DOHH2 (cell line): ENCODE measurements around the gene XPA.
"Not testable (repeated sequence)": the region's sequence is repeated elsewhere in the genome, so short reads cannot be mapped to it uniquely, and the experiment has no call there.

Experiments used
- H3F3A ChIP-seq: fragments of 200-600 bp; sonication (generic), shearing (Covaris generic); 2 replicates; pipeline ENCODE4 v1.6.0; 2016; ENCODE audit warnings: antibody characterized with exemption, mild to moderate bottlenecking; ENCODE audit not compliant: control insufficient read depth, insufficient read depth
- H3K27ac ChIP-seq: fragments of 200-600 bp; sonication (generic); 2 replicates; pipeline ENCODE4 v1.5.1; 2014; ENCODE audit warnings: low read depth, mild to moderate bottlenecking, low read length, moderate library complexity
- H3K27me3 ChIP-seq: fragments of 200-600 bp; sonication (generic); 2 replicates; pipeline ENCODE4 v1.6.1; 2014; ENCODE audit warnings: mild to moderate bottlenecking, low read length, mixed read lengths; ENCODE audit not compliant: control insufficient read depth
- H3K36me3 ChIP-seq: fragments of 200-600 bp; sonication (generic); 2 replicates; pipeline ENCODE4 v1.6.1; 2014; ENCODE audit warnings: mild to moderate bottlenecking, low read length, moderate library complexity, mixed read lengths; ENCODE audit not compliant: control insufficient read depth
- H3K4me1 ChIP-seq: fragments of 200-600 bp; sonication (generic); 2 replicates; pipeline ENCODE4 v1.6.1; 2014; ENCODE audit warnings: mild to moderate bottlenecking, low read length, mixed read lengths; ENCODE audit not compliant: control insufficient read depth
- H3K4me2 ChIP-seq: fragments of 200-600 bp; sonication (generic); 2 replicates; pipeline ENCODE4 v1.6.0; 2014; ENCODE audit warnings: mild to moderate bottlenecking, low read length, moderate library complexity
- H3K4me3 ChIP-seq: fragments of 200-600 bp; sonication (generic); 2 replicates; pipeline ENCODE4 v1.5.1; 2014; ENCODE audit warnings: mild to moderate bottlenecking, low read length, mixed read lengths
- H3K79me2 ChIP-seq: fragments of 200-600 bp; sonication (generic); 2 replicates; pipeline ENCODE4 v1.6.1; 2014; ENCODE audit warnings: mild to moderate bottlenecking, low read length, mixed read lengths; ENCODE audit not compliant: control insufficient read depth
- H3K9me2 ChIP-seq: fragments of 200-600 bp; sonication (generic); replicated peaks from 2 replicates; pipeline ENCODE4 v1.6.1; 2014; ENCODE audit warnings: mild to moderate bottlenecking, low read length, mixed read lengths; ENCODE audit not compliant: control insufficient read depth
- H3K9me3 ChIP-seq: fragments of 200-600 bp; sonication (generic); 2 replicates; pipeline ENCODE4 v1.6.1; 2014; ENCODE audit warnings: antibody characterized with exemption, low read length, mixed read lengths; ENCODE audit not compliant: control insufficient read depth, insufficient read depth
- H4K20me1 ChIP-seq: fragments of 200-600 bp; sonication (generic); 2 replicates; pipeline ENCODE4 v1.6.0; 2014; ENCODE audit warnings: low read depth, mild to moderate bottlenecking, antibody characterized with exemption, low read length, moderate library complexity; ENCODE audit not compliant: control insufficient read depth, insufficient read depth
- CTCF ChIP-seq: fragments of 200-600 bp; sonication (generic); IDR thresholded peaks from one replicate; pipeline ENCODE4 v1.5.1; 2014; ENCODE audit warnings: antibody characterized with exemption, mild to moderate bottlenecking, low read depth, low read length; ENCODE audit not compliant: poor library complexity, severe bottlenecking
- EZH2phosphoT487 ChIP-seq: fragments of 200-600 bp; sonication (generic); IDR thresholded peaks from 2 replicates; pipeline ENCODE4 v1.6.1; 2017; ENCODE audit warnings: borderline replicate concordance, mild to moderate bottlenecking, antibody characterized with exemption, low read length, moderate library complexity, mixed read lengths

The XPA gene

GRCh38 chr9:97703437-97704344 is 6.6 kb upstream of the XPA start:
- no peak overlapping the region for H3K4me2 ChIP-seq
- no peaks in the 10 kb centered on the region for H3K36me3 ChIP-seq
- no peak overlapping the region for H3K4me3 ChIP-seq
- no peaks in the 10 kb centered on the region for H4K20me1 ChIP-seq
- no peaks in the 10 kb centered on the region for H3K9me2 ChIP-seq
- no peak overlapping the region for H3K27ac ChIP-seq
- TF ChIP-seq EZH2phosphoT487 (no peak), CTCF (no peak)
- peaks cover 12% of the 10 kb centered on the region for H3K4me1 ChIP-seq
- H3K79me2 ChIP-seq = no peaks in the 10 kb centered on the region
- H3K27me3 ChIP-seq = peaks cover 33% of the 10 kb centered on the region
- H3F3A ChIP-seq = no peaks in the 10 kb centered on the region
- H3K9me3 ChIP-seq = no peaks in the 10 kb centered on the region

- Histone ChIP-seq H3K4me2 (peak overlapping the region; percentile 45), H3K4me1 (peaks cover 37% of the 10 kb centered on the region), H3K79me2 (peaks cover 23% of the 10 kb centered on the region)
- H3K27me3 ChIP-seq, H3K4me3 ChIP-seq, H3F3A ChIP-seq, H3K36me3 ChIP-seq, H3K9me3 ChIP-seq, H3K9me2 ChIP-seq, H4K20me1 ChIP-seq, H3K27ac ChIP-seq: not testable (repeated sequence)
Measured at GRCh38 chr9:97699824-97700223, 2.7 kb upstream of the XPA start.

- H4K20me1 ChIP-seq, H3K27me3 ChIP-seq, H3K27ac ChIP-seq, H3F3A ChIP-seq, H3K9me3 ChIP-seq, H3K9me2 ChIP-seq, H3K36me3 ChIP-seq: not testable (repeated sequence)
- peaks cover 28% of the 10 kb centered on the region for H3K79me2 ChIP-seq
- peaks cover 43% of the 10 kb centered on the region for H3K4me1 ChIP-seq
- peak overlapping the region; percentile 45 for H3K4me2 ChIP-seq
- H3K4me3 ChIP-seq = peak overlapping the region; percentile 21; the same call in 1 of the 2 replicates
Measured at GRCh38 chr9:97699281-97699680, 2.1 kb upstream of the XPA start.

GRCh38 chr9:97698865-97699264 is 1.7 kb upstream of the XPA start:
- Histone ChIP-seq H3K27ac (no peak overlapping the region), H3K79me2 (peaks cover 32% of the 10 kb centered on the region), H3K27me3 (peaks cover 2% of the 10 kb centered on the region; the same call in 1 of the 2 replicates), H3K9me3 (no peaks in the 10 kb centered on the region), H3F3A (no peaks in the 10 kb centered on the region), H4K20me1 (no peaks in the 10 kb centered on the region), H3K36me3 (0 out of 2 replicates have a peak, but pooled peaks cover 4% of the 10 kb centered on the region), H3K9me2 (no peaks in the 10 kb centered on the region), H3K4me3 (no peak overlapping the region), H3K4me2 (peak overlapping the region; percentile 45), H3K4me1 (peaks cover 46% of the 10 kb centered on the region)
- no peak for TF ChIP-seq CTCF
- TF ChIP-seq EZH2phosphoT487 = no peak
